ENCODE results near the gene MBOAT1. TPM values are rescaled to one million over a fixed set of nuclear protein-coding genes. Genes with fewer than 3 reads are reported as not detected.
"Not testable (repeated sequence)": the region's sequence is repeated elsewhere in the genome, so short reads cannot be mapped to it uniquely, and the experiment has no call there.

MBOAT1 gene
- total and polyA plus RNA-seq, 2 experiments from 2014 or later: 0.74 to 10.4 TPM

DNA sequence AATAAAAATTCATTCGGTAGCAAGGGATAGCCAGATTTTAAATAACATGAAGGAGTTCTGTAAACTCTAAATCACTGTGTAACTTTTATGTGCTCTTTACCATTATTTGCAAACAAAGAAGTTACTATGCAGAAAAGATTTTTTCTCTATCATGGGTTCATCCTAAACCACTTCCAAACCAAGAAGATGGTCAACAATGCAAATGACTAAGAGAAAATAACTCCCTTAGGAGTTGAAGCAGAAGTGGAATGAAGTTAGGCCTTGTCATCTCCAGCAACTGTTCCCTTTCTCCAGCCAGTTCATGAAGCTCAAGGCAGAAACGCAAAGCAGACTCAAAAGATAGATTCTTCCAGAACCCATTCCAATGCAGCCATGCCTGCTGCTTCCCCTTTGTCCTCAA is 66.0 kb downstream of the MBOAT1 start:
- Histone ChIP-seq H3K4me3 (no peak overlapping the region), H3K9me3 (ENCODE audit: low read depth) (no peaks in the 10 kb centered on the region), H3K79me2 (no peaks in the 10 kb centered on the region), H3K27me3 (no peaks in the 10 kb centered on the region), H3K4me1 (ENCODE audit: insufficient read depth) (no peaks in the 10 kb centered on the region), H2AFZ (no peak overlapping the region), H4K20me1 (ENCODE audit: insufficient read depth, poor library complexity, severe bottlenecking) (no peaks in the 10 kb centered on the region), H3K27ac (no peak overlapping the region), H3K4me2 (no peak overlapping the region), H3K9me2 (replicated peaks; ENCODE audit: insufficient read depth) (no peaks in the 10 kb centered on the region), H3K36me3 (replicated peaks; ENCODE audit: insufficient read depth, low read depth) (no peaks in the 10 kb centered on the region)
- WGBS (ENCODE audit: low lambda C conversion rate, missing lambda C conversion rate): 48% methylated on average over 2 of the region's 2 CpGs
- no peak for TF ChIP-seq EZH2 (IDR thresholded peaks at IDR 0.05; ENCODE audit: borderline replicate concordance)
- TF ChIP-seq EZH2phosphoT487 (IDR thresholded peaks at IDR 0.05; ENCODE audit: low read depth, severe bottlenecking, unreplicated experiment): no peak
- TF ChIP-seq, protein P1, sequence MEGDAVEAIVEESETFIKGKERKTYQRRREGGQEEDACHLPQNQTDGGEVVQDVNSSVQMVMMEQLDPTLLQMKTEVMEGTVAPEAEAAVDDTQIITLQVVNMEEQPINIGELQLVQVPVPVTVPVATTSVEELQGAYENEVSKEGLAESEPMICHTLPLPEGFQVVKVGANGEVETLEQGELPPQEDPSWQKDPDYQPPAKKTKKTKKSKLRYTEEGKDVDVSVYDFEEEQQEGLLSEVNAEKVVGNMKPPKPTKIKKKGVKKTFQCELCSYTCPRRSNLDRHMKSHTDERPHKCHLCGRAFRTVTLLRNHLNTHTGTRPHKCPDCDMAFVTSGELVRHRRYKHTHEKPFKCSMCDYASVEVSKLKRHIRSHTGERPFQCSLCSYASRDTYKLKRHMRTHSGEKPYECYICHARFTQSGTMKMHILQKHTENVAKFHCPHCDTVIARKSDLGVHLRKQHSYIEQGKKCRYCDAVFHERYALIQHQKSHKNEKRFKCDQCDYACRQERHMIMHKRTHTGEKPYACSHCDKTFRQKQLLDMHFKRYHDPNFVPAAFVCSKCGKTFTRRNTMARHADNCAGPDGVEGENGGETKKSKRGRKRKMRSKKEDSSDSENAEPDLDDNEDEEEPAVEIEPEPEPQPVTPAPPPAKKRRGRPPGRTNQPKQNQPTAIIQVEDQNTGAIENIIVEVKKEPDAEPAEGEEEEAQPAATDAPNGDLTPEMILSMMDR (IDR thresholded peaks at IDR 0.05; ENCODE audit: poor library complexity): no peak
- no peak for DNase-seq (ENCODE audit: low spot score)

DNA sequence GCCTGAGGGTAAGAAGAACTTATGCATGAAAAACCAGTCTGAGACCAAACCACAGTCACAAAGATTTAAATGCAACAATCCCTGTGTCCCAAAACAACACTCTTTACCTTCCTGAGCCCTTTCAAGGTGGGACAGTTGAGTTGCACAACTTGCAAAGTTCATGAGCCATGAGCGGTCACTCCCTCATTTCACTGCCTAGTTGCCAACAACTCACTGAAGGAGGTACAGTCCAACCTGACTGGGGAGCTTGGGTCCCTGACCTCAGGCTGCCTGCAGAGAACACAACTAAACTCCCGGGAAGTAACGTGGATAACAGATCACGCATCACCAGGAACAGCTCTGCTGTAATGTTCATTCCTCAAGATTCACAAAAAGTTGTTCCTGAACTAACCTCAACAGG is 69.4 kb downstream of the MBOAT1 start:
- Histone ChIP-seq H3K79me2 (no peaks in the 10 kb centered on the region), H3K9me3 (ENCODE audit: low read depth) (no peaks in the 10 kb centered on the region), H4K20me1 (ENCODE audit: insufficient read depth, poor library complexity, severe bottlenecking) (no peaks in the 10 kb centered on the region), H3K4me2 (no peak overlapping the region), H3K9me2 (replicated peaks; ENCODE audit: insufficient read depth) (no peaks in the 10 kb centered on the region), H3K27me3 (no peaks in the 10 kb centered on the region), H2AFZ (no peak overlapping the region), H3K36me3 (replicated peaks; ENCODE audit: insufficient read depth, low read depth) (no peaks in the 10 kb centered on the region), H3K4me1 (ENCODE audit: insufficient read depth) (no peaks in the 10 kb centered on the region), H3K4me3 (no peak overlapping the region), H3K27ac (no peak overlapping the region)
- TF ChIP-seq EZH2 (IDR thresholded peaks at IDR 0.05; ENCODE audit: borderline replicate concordance) (no peak), EZH2phosphoT487 (IDR thresholded peaks at IDR 0.05; ENCODE audit: low read depth, severe bottlenecking, unreplicated experiment) (no peak)
- TF ChIP-seq, protein P1 (IDR thresholded peaks at IDR 0.05; ENCODE audit: poor library complexity): no peak
- DNase-seq (ENCODE audit: low spot score): no peak
- 93% methylated on average over 4 of the region's 4 CpGs for WGBS (ENCODE audit: low lambda C conversion rate, missing lambda C conversion rate)

DNA sequence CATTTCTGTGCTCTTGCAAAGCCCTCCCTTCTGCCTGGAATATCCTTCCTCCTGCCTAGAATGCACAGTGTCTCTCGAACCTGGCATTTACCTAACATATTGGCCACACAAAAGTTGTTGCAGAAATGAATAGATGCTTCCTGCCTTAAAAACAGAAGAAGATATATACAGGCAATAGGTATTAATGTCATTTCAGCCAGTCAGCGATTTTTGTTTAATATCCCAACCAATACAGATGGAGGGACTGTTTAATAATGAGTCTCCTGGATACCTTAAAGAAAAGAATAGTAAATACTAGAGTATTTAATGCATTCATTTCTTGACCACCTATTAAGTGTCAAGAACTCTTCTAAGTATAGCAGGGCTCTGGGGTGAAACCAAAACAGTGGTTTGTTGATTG is 70.3 kb downstream of the MBOAT1 start:
- DNase-seq (ENCODE audit: low spot score): no peak
- Histone ChIP-seq H3K27ac (no peak overlapping the region), H3K9me2 (replicated peaks; ENCODE audit: insufficient read depth) (no peaks in the 10 kb centered on the region), H3K4me3 (no peak overlapping the region), H3K79me2 (no peaks in the 10 kb centered on the region), H3K4me2 (no peak overlapping the region), H2AFZ (no peak overlapping the region), H3K9me3 (ENCODE audit: low read depth) (no peaks in the 10 kb centered on the region), H4K20me1 (ENCODE audit: insufficient read depth, poor library complexity, severe bottlenecking) (no peaks in the 10 kb centered on the region), H3K36me3 (replicated peaks; ENCODE audit: insufficient read depth, low read depth) (no peaks in the 10 kb centered on the region), H3K4me1 (ENCODE audit: insufficient read depth) (no peaks in the 10 kb centered on the region), H3K27me3 (no peaks in the 10 kb centered on the region)
- WGBS (ENCODE audit: low lambda C conversion rate, missing lambda C conversion rate): 87% methylated on average over 2 of the region's 2 CpGs
- TF ChIP-seq, protein P1 (IDR thresholded peaks at IDR 0.05; ENCODE audit: poor library complexity): no peak
- no peak for TF ChIP-seq EZH2phosphoT487 (IDR thresholded peaks at IDR 0.05; ENCODE audit: low read depth, severe bottlenecking, unreplicated experiment)
- no peak for TF ChIP-seq EZH2 (IDR thresholded peaks at IDR 0.05; ENCODE audit: borderline replicate concordance)

DNA sequence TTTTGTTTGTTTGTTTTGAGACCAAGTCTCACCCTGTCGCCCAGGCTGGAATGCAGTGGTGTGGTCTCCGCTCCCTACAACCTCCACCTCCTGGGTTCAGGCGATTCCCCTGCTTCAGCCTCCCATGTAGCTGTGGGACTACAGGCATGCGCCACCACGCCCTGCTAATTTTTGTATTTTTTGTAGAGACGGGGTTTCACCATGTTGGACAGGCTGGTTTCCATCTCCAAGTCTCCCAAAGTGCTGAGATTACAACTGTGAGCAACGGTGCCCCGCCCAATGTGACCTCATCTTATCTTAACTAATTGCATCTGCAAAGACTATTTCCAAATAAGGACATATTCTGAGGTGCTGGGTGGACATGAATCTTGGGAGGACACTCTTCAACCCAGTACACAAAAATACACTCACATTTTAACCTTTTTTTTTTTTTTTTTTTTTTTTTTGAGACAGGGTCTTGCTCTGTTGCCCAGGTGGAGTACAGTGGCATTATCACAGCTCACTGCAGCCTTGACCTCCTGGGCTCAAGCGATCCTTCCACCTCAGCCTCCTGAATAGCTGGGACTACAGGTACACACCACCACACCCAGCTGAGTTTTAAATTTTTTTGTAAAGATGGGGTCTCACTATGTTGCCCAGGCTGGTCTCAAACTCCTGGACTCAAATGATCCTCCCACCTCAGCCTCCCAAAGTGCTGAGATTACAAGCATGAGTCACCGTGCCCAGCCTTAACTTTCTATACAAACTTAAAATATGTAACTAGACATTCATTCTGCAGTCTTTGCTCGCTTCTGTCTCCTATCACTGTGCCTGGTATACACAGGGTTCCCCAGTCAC is 72.9 kb downstream of the MBOAT1 start:
- not testable (repeated sequence) for H3K27ac ChIP-seq; H2AFZ ChIP-seq; H3K4me3 ChIP-seq; H4K20me1 ChIP-seq (ENCODE audit: insufficient read depth, poor library complexity, severe bottlenecking); H3K27me3 ChIP-seq; H3K9me3 ChIP-seq (ENCODE audit: low read depth); DNase-seq (ENCODE audit: low spot score); H3K36me3 ChIP-seq (replicated peaks; ENCODE audit: insufficient read depth, low read depth); H3K79me2 ChIP-seq; H3K9me2 ChIP-seq (replicated peaks; ENCODE audit: insufficient read depth); H3K4me1 ChIP-seq (ENCODE audit: insufficient read depth); H3K4me2 ChIP-seq
- WGBS (ENCODE audit: low lambda C conversion rate, missing lambda C conversion rate): 93% methylated on average over 11 of the region's 11 CpGs

All from hepatocyte (in vitro differentiated cells).